OCI-LY3 (cell line): Measurements from ENCODE around the gene RASL10A.

Experiments used
- CTCF ChIP-seq: fragments of 200-600, 300-600 bp; sonication (generic); IDR thresholded peaks from 2 replicates; pipeline ENCODE4 v1.5.1; 2014; ENCODE audit warnings: antibody characterized with exemption, low read length, low read depth
- EZH2phosphoT487 ChIP-seq: fragments of 200-600 bp; shearing (Covaris generic); IDR thresholded peaks from 2 replicates; pipeline ENCODE4 v1.6.1; 2018; ENCODE audit warnings: antibody characterized with exemption, mixed run types, low read depth

DNA sequence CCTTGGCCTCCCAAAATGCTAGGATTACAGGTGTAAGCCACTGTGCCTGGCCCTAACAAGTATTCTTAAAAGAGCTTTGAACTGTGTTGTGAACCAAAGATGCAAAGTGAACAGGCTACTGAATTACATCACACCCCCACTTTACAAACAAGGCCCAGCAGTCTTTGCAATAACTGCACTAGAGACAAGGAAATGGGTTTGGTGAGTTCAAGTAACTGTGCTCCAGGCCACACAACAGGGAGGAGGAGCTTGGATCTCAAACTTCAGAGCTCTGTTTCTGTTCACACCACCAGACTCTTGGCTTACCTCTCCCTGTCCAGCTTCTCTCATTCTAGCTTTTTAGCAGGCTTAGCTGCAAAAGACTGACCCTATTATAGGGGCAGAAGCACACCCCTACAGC is 30.4 kb upstream of the RASL10A start:
- TF ChIP-seq CTCF (no peak), EZH2phosphoT487 (no peak)
